Ammon's horn (tissue), 1 donor: ENCODE results near the gene SOCS1.

ENCODE experiments used
- DNase-seq: peaks from one replicate; pipeline ENCODE4 v3.0.0-alpha.2; 2016; ENCODE audit warnings: low spot score

The SOCS1 gene

DNA sequence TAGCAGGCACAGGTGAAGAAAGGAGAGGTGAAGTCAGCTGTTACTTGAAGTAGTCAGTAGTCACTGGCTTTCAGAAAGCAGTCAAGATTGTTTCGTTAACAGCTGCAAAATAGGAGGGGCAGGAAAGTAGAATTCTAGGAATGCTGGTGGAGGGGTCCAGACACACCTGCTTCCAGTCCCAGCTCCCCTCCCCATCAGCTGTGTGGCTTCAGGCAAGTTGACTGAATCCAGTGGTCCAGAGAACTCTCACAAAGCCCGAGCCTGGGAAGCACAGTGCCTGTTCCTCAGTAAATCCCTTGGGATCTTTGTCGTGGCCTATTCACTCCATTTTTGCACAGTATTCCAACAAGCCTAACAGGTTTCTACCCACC lies 4.6 kb upstream of the SOCS1 start:
- DNase-seq: no peak

- no peak for DNase-seq
Observed at GRCh38 chr16:11259655-11260595, 3.9 kb upstream of the SOCS1 start.

DNA sequence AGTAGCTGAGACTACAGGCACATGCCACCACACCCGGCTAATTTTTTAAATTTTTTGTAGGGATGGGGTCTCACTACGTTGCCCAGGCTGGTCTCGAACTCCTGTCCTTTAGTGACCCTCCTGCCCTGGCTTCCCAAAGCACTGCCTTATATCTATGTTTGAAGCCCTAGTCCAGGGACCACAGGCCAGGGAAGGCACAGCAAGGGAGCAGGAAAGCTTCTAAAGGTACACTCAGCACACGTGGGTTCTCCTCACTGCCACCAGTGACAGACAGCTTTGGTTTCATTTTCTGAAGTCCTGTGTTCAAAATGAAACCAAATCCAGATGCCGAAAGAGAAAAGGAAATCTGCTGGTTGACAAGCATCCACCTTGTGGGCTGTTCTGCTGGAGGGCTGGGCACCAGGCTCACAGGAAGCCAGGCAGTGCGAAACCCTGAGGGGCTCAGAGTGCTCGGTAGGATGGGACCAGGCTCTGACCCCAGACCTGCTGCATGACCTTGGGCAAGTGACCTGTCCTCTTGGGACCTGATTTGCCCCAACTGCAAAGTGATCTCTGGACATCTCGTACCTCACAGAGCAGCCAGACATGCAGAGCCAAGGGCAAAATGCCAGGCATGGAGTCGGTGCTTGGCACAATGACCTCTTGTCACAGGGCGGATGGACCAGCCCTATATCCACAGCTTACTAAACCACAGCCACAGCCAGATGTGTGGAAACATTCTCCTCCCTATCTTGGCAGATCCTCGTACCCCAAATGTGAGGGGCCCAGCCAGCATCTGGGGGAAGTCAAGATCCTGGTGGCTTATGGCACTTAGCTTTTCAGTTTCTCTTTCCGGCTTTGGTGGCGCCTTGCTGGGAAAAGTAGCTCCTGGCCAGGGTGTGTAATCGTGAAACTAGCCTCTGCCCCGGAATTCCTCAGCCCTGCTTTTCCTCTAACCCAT lies 2.8 kb upstream of the SOCS1 start:
- peak; percentile 86 for DNase-seq

- peak; percentile 90 for DNase-seq
Observed at GRCh38 chr16:11257131-11257938, 1.3 kb upstream of the SOCS1 start.

- no peak for DNase-seq
Observed at GRCh38 chr16:11256661-11257130, 692 bp upstream of the SOCS1 start.

DNA sequence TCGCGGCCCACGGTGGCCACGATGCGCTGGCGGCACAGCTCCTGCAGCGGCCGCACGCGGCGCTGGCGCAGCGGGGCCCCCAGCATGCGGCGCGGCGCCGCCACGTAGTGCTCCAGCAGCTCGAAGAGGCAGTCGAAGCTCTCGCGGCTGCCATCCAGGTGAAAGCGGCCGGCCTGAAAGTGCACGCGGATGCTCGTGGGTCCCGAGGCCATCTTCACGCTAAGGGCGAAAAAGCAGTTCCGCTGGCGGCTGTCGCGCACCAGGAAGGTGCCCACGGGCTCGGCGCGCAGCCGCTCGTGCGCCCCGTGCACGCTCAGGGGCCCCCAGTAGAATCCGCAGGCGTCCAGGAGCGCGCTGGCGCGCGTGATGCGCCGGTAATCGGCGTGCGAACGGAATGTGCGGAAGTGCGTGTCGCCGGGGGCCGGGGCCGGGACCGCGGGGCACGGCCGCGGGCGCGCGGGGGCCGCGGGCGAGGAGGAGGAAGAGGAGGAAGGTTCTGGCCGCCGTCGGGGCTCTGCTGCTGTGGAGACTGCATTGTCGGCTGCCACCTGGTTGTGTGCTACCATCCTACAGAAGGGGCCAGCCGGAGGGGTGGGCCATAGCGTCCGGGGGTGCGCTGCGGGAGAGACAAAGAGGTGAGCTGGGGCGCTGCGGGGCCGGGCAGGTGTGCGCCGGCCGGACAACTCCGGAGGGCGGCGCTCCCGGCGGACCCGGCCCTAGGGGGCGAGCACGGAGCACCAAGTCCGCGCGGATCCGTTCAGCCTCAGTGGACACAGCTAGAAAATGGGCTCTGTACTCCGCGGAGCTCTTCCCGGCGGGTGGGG lies 879 bp downstream of the SOCS1 start:
- DNase-seq: peak; percentile 13

DNA sequence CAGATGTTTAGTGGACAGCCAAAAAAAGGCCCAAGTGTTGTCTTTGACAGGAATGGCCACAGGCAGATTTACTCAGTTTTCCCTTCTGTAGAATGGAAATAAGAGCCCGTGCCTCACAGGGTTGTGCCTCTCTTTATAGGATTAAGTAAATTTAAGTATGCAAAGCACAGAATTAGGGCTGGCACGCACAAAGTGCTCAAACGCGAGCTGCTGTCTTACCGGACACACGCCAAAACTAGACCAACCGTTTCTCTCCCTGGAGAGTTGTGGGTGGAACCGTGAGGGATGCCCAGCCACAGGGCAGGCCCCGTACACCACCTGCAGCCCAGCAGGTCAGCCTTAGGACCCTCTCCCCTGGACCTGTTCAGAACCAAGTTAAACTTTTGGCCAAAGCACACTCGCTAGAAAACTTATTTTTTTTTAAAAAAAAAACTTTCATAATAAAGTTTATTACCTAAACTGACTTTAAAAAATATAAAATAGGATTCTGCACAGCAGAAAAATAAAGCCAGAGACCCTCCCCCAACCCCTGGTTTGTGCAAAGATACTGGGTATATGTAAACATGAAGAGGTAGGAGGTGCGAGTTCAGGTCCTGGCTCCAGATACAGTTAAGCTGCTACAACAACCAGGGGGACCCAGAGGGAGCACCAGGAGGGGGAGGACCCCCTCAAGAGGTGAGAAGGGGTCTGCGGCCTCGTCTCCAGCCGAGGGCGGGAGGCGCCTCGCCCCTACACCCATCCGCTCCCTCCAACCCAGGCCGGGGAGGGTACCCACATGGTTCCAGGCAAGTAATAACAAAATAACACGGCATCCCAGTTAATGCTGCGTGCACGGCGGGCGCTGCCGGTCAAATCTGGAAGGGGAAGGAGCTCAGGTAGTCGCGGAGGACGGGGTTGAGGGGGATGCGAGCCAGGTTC lies 1.8 kb downstream of the SOCS1 start:
- no peak for DNase-seq

- no peak for DNase-seq
Observed at GRCh38 chr16:11253009-11253994, 2.7 kb downstream of the SOCS1 start.

- DNase-seq: no peak
Observed at GRCh38 chr16:11252482-11252931, 3.5 kb downstream of the SOCS1 start.

DNA sequence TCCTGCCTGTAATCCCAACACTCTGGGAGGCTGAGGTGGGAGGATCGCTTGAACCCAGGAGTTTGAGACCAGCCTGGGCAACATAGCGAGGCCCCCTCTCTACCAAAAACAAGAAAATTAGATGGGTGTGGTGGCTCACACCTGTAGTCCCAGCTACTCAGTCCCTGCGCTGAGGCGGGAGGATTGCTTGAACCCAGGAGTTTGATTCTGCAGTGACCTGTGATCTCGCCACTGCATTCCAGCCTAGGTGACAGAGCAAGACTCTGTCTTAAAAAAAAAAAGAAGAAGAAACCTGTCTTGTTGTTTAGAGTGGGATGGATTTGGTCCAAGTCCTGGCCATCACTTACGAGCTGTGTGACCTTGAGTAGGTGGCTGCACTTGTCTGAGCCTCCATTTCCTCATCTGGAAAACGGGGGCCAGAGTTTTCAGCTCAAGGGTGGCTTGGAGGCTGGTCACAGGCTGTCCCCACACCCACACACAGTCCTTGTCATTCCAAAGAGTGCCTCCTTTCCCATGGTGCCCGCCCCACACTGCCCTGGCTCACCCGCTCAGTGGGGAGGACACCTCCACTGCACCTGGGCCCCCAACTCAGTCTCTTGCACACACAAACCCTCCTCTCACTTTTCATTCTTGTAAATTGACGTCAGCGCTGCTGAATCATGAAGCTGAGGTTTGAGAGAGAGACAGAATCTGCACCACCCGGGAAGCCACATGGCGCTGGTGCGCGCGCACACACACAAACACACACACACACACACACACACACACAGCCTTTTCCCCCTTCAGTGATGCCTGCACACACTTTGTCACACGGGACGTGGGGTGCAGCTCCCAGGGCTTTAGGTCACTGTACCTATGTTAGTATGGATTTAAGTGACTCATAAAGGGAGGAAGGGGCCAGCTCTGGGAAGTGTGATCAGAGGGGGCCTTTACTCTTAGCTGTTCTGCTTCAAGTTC lies 4.2 kb downstream of the SOCS1 start:
- peak; percentile 41 for DNase-seq

DNA sequence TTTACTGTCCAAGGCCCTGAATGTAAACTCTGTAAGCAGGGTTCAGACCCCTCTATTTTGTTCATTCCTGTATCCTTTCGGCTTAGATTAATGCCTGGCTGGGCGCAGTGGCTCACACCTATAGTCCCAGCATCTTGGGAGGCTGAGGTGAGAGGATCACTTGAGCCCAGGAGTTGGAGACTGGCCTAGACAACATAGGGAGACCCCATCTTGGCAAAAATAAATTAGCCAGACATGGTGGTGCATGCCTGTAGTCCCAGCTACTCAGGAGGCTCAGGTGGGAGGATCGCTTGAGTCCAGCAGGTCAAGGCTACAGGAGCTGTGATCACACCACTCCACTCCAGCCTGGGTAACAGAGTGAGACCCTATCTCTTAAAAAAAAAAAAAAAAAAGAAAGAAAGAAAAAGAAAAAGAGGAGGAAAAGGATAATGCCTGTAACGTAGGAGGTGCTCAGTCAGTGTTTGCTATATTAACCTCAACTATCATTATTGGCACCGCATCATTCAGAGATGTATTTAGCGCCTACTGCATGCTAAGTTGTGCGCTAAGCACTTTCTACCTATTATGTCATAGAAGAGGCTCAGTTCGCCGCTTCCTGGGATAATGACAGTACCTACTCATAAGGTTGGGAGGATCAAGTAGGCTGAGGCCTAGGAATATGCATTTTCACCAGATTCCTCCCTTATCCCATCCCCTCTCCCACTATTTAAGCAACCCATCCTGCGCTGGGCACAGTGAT lies 5.0 kb downstream of the SOCS1 start:
- DNase-seq: no peak

GRCh38 chr16:11250091-11250785 lies 5.8 kb downstream of the SOCS1 start:
- no peak for DNase-seq

- DNase-seq: no peak
Observed at GRCh38 chr16:11249233-11250061, 6.6 kb downstream of the SOCS1 start.

DNA sequence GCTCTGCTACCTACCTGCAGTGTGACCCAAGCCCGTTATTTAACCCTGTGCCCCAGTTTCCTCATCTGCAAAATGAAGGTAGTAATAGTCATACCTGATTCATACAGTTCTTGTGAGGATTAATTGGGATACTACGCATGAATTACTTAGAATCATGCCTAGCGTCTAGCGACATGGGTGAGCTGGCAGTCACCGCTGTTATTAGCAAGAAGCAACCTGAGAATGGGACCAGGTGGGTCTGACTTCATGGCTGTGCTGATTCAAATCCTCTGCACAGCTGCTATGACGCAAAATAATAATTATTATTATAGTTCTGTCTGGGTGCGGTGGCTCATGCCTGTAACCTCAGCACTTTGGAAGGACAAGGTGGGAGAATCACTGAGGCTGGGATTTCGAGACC lies 7.9 kb downstream of the SOCS1 start:
- no peak for DNase-seq

DNA sequence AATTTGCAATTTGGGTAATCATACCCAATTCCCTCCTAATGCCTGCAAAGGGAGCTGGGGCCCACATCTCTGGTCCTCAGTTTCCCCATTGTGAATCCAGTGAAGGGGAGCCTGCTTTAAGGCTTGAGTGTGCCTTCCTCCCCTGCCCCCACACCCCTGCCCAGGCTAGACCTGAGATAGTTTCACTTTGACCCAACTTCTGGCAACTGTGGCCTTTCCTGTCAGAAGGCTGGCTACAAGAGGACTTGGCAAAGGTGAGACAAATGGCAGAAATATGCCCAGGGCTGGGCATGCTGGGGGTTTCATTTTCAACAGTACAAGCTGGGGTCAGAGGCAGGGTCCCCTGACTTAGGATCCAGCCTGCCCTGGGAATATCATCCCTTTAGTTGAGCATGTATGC lies 10.0 kb downstream of the SOCS1 start:
- no peak for DNase-seq
